DND-41 (cell line): ENCODE results near the gene OTOP3.

Source experiments
- EZH2 ChIP-seq: IDR thresholded peaks from 3 replicates; pipeline ENCODE4 v1.6.1; 2012; ENCODE audit warnings: borderline replicate concordance, low read depth, mild to moderate bottlenecking, moderate library complexity, low read length, inconsistent platforms; ENCODE audit not compliant: severe bottlenecking
- TF ChIP-seq, protein P1 (sequence below): IDR thresholded peaks from 2 replicates; pipeline ENCODE4 v1.5.1; 2012; ENCODE audit warnings: borderline replicate concordance, low read length, moderate library complexity, mild to moderate bottlenecking; ENCODE audit not compliant: poor library complexity, severe bottlenecking; ENCODE audit errors: extremely low read depth

DNA sequence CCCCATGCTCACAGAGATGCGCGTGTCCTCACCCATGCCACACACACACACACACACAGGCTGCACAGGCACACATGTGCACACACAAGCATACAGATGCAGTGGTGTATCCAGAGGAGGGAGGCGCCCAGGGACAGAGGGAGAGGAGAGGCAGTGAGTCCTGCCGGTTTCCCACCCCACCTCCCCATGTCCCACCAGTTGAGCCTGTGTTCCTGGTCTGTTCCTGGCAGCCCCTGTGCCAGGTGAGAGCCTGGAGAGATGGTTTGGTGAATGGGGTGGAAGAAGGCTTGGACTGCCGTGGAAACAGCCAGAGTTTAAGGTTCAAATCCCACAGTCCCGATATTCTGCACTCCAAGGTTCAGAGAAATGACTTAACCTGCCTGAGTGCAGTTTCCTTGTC, 32.0 kb upstream of the OTOP3 start:
- TF ChIP-seq EZH2: no peak
- TF ChIP-seq, protein P1, sequence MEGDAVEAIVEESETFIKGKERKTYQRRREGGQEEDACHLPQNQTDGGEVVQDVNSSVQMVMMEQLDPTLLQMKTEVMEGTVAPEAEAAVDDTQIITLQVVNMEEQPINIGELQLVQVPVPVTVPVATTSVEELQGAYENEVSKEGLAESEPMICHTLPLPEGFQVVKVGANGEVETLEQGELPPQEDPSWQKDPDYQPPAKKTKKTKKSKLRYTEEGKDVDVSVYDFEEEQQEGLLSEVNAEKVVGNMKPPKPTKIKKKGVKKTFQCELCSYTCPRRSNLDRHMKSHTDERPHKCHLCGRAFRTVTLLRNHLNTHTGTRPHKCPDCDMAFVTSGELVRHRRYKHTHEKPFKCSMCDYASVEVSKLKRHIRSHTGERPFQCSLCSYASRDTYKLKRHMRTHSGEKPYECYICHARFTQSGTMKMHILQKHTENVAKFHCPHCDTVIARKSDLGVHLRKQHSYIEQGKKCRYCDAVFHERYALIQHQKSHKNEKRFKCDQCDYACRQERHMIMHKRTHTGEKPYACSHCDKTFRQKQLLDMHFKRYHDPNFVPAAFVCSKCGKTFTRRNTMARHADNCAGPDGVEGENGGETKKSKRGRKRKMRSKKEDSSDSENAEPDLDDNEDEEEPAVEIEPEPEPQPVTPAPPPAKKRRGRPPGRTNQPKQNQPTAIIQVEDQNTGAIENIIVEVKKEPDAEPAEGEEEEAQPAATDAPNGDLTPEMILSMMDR: no peak
